Brain microvascular endothelial cell (primary cell): ENCODE data around the gene WDR26.
A peak's percentile ranks its signal among the peaks of the same experiment; 100 is the strongest.
"Not testable (repeated sequence)": the region's sequence is repeated elsewhere in the genome, so short reads cannot be mapped to it uniquely, and the experiment has no call there.

ENCODE experiments used
- DNase-seq: peaks from one replicate; pipeline ENCODE4 v3.0.0-alpha.2; 2020
- H3K27ac ChIP-seq: fragments of 250-450 bp; sonication (Bioruptor Pico); 2 replicates; pipeline ENCODE4 v1.5.1; 2020; ENCODE audit warnings: mild to moderate bottlenecking, moderate library complexity
- H3K27me3 ChIP-seq: fragments of 250-450 bp; sonication (Bioruptor Pico); replicated peaks from 2 replicates; pipeline ENCODE4 v1.5.1; 2020; ENCODE audit warnings: mild to moderate bottlenecking
- H3K36me3 ChIP-seq: fragments of 250-450 bp; sonication (Bioruptor Pico); replicated peaks from 2 replicates; pipeline ENCODE4 v1.5.1; 2020; ENCODE audit warnings: mild to moderate bottlenecking
- H3K4me3 ChIP-seq: 2 replicates; pipeline ENCODE4 v1.5.1; 2011; ENCODE audit warnings: low read depth, mild to moderate bottlenecking, control low read depth, low read length, moderate library complexity
- in situ Hi-C: cut with HindIII; loops from 2 replicates; pipeline ENCODE4 v1.10.0; 2017; ENCODE audit warnings: low sequenced_read_pairs, low pct_ligation_motif_present
- TF ChIP-seq, protein P1 (sequence below): IDR thresholded peaks from 2 replicates; pipeline ENCODE4 v1.5.1; 2011; ENCODE audit warnings: low read depth, mild to moderate bottlenecking, moderate library complexity, low read length, control low read depth, inconsistent platforms; ENCODE audit errors: missing control alignments

Gene WDR26

DNA sequence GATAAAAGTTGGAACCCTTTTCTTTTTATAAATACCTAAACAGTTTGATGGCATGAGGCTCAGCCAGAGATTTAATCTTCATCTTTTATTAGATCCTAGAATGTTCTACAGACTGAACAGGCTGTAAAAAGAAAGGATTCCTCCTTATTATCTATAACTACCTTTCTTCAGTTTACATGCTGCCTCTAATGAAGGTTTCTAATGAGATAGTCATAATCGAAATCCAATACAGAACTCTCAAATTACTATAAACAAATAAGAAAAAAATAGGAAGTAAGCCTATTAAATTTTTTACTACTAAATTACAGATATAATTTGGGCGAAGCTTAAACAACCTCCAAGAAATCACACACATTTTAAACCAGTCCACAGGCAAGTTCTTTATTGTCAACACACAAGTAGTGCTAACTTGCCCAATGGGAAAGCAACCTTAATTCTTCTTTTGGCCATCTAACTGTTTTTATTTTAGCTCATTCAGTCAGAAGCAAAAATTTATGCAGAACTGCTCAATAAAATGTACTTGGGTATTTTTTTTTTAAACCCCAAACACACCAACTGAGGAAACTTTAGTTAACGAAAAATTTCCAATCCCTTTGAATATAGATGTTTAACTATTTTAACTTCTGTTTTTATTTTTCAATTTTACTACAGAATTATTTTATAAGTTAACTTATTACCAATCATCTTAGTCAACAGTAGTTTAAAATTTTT lies 4.8 kb downstream of the WDR26 start:
- H3K36me3 ChIP-seq, result peaks cover 4% of the 10 kb centered on the region
- no peak overlapping the region for H3K27ac ChIP-seq
- H3K27me3 ChIP-seq, result no peaks in the 10 kb centered on the region
- no peak for DNase-seq
- TF ChIP-seq, protein P1, sequence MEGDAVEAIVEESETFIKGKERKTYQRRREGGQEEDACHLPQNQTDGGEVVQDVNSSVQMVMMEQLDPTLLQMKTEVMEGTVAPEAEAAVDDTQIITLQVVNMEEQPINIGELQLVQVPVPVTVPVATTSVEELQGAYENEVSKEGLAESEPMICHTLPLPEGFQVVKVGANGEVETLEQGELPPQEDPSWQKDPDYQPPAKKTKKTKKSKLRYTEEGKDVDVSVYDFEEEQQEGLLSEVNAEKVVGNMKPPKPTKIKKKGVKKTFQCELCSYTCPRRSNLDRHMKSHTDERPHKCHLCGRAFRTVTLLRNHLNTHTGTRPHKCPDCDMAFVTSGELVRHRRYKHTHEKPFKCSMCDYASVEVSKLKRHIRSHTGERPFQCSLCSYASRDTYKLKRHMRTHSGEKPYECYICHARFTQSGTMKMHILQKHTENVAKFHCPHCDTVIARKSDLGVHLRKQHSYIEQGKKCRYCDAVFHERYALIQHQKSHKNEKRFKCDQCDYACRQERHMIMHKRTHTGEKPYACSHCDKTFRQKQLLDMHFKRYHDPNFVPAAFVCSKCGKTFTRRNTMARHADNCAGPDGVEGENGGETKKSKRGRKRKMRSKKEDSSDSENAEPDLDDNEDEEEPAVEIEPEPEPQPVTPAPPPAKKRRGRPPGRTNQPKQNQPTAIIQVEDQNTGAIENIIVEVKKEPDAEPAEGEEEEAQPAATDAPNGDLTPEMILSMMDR, result no peak
- H3K4me3 ChIP-seq, result no peak overlapping the region
- in situ Hi-C loops, result no loop called here

DNA sequence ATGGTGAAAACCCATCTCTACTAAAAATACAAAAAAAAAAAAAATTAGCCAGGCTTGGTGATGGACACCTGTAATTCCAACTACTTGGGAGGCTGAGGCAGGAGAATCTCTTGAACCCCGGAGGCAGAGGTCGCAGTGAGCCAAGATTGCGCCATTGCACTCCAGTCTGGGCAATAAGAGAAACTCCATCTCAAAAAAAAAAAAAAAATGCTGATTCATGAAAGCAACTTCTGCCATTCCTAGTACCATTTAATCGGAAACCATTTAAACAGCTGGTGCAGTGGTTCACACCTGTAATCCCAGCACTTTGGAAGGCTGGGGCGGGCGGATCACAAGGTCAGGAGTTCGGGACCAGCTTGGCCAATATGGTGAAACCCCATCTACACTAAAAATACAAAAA lies 5.9 kb downstream of the WDR26 start:
- in situ Hi-C loops, H3K4me3 ChIP-seq, DNase-seq, H3K27ac ChIP-seq, H3K27me3 ChIP-seq: not testable (repeated sequence)
- H3K36me3 ChIP-seq, result peaks cover 13% of the 10 kb centered on the region

DNA sequence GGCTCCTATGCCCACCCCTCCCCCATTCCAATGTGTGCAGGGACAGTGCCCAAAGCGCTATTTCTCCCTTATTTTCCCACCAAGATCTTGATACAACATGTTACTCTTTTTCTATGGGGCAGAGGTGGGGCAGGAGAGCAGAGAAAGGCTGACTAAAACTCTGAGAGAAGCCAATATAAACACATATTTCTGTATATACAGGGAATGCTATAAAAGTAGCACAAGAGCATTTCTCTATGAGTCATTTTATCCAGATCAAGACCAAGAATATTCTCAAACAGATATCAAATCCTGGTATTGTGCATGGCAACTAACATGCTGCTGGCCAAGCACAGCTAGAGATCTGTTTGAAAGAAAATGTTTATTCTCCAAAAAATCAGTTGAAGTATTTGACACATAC lies 7.3 kb downstream of the WDR26 start:
- peak; percentile 69 for DNase-seq
- peak overlapping the region; percentile 28 for H3K27ac ChIP-seq
- in situ Hi-C loops, result no loop called here

DNA sequence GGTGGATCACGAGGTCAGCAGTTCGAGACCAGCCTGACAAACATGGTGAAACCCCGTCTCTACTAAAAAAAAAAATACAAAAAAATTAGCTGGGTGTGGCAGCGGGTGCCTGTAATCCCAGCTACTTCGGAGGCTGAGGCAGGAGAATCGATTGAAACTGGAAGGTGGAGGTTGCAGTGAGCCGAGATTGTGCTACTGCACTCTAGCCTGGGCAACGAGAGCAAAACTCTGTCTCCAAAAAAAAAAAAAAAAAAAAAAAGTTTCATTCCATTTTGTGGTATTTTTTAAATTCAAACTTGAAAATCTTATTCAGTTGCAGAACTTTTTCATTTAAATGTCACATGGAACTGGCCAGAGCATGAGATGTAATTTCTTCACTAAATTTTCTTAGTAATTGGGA lies 7.7 kb downstream of the WDR26 start:
- H3K4me3 ChIP-seq, in situ Hi-C loops, DNase-seq, H3K27me3 ChIP-seq, H3K27ac ChIP-seq: not testable (repeated sequence)
- H3K36me3 ChIP-seq, result peaks cover 30% of the 10 kb centered on the region

More for the DNA sequence above, 7.3 kb downstream of the WDR26 start:
- H3K4me3 ChIP-seq, result no peak overlapping the region
- TF ChIP-seq, protein P1, result no peak
- H3K27me3 ChIP-seq, result no peaks in the 10 kb centered on the region
- H3K36me3 ChIP-seq, result peaks cover 25% of the 10 kb centered on the region

DNA sequence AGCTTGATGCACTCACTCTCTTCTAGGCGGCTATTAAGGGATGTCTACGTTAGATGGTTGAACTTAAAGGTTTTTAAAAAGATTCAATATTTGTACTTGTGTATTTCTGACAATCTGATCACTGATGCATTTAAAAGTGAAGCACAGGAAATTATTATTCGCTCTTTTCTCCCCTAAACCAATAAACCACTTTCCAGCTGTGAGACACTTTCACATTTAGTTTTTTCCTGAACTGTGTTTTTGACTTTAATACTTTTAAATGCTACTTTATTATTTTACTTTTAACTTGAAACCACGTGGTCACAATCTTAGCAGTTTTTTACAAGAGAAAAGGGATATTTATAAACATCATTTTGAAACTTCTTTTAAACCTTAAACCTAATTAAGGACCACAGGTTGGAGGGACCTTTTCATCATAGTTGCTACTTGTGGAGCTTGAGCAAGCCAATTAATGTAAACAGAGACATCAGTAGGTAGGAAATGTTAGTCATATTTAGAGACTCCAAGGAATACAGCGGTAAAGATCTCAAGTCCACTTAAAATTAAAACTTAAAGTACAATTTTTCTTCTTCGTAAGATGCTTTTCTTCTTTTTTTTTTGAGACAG lies 9.2 kb downstream of the WDR26 start:
- in situ Hi-C loops, result no loop called here
- Histone ChIP-seq H3K27ac (no peak overlapping the region), H3K27me3 (no peaks in the 10 kb centered on the region), H3K4me3 (no peak overlapping the region), H3K36me3 (peaks cover 39% of the 10 kb centered on the region)
- no peak for DNase-seq
- TF ChIP-seq, protein P1, result no peak

DNA sequence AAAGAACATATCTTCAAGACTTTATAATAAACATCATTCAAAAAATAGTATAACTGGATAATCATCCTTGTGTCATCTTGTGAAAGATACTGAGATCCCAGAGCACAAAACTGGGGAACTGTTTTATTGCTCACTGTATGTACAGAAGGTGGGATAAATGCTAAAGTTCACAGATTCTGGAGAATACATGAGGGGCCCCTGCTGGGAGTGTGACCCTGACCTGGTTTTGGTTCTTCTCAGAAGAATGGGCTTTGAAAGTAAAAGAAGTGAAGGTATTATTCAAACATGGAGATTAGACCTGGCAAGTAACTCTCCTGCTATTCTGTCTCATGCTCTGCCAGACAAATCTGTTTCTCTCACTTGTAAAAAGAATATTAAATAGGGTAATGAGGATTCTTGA lies 14.5 kb downstream of the WDR26 start:
- Histone ChIP-seq H3K36me3 (peaks cover 77% of the 10 kb centered on the region), H3K4me3 (no peak overlapping the region), H3K27ac (no peak overlapping the region), H3K27me3 (no peaks in the 10 kb centered on the region)
- in situ Hi-C loops, result no loop called here
- TF ChIP-seq, protein P1, result no peak
- DNase-seq, result no peak

DNA sequence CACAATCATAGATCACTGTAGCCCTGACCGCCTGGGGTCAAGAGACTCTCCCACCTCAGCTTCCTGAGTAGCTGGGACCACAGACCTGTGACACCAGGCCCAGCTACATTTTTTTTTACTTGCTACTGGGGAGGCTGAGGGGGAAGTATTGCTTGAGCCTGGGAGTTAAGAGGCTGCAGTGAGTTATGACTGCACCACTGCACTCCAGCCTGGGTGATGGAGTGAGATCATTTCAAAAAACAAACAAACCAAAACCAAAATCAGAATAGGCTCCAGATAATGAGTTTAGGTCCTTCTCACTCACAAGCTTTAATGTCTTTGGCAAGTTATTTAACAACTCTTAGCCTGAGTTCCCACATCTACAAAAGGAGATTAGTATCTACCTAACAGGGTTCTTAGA lies 22.8 kb downstream of the WDR26 start:
- TF ChIP-seq, protein P1, result no peak
- peak; percentile 35 for DNase-seq
- no peak overlapping the region for H3K4me3 ChIP-seq
- in situ Hi-C loops, result no loop called here
- no peaks in the 10 kb centered on the region for H3K27me3 ChIP-seq
- peaks cover 46% of the 10 kb centered on the region for H3K36me3 ChIP-seq
- H3K27ac ChIP-seq, result no peak overlapping the region
